Transverse colon (tissue), 4 donors: ENCODE results near the gene PLCB1.

Experiments
- CTCF ChIP-seq, 5 experiments: fragments of 200-600 bp in 3 of 5; fragments of 450-650 bp in 2 of 5; sonication (generic) in 3 of 5; IDR thresholded peaks; 1 replicate in 2 of 5; 2 replicates in 3 of 5; pipeline ENCODE4 v1.5.1; 2016 to 2017; ENCODE audit warnings: antibody characterized with exemption in 5 of 5, inconsistent platforms in 3 of 5, mild to moderate bottlenecking in 2 of 5, moderate library complexity in 1 of 5
- EP300 ChIP-seq: sonication (generic); formaldehyde crosslinking; IDR thresholded peaks from one replicate; pipeline ENCODE4 v1.6.1; 2017; ENCODE audit warnings: antibody characterized with exemption, low read depth
- POLR2A ChIP-seq: fragments of 450-650 bp; IDR thresholded peaks from one replicate; pipeline ENCODE4 v1.6.1; 2016; ENCODE audit warnings: antibody characterized with exemption, mild to moderate bottlenecking, moderate library complexity
- POLR2AphosphoS5 ChIP-seq, 3 donors: sonication (generic); formaldehyde crosslinking; IDR thresholded peaks; one replicate each; pipeline ENCODE4 v1.6.1; 2016; ENCODE audit warnings: antibody characterized with exemption in 3 of 3

- TF ChIP-seq POLR2A (no peak), CTCF (IDR thresholded peaks at IDR 0.05) (no peak), EP300 (no peak), POLR2AphosphoS5 (IDR thresholded peaks at IDR 0.05) (no peak)
Observed at GRCh38 chr20:8210749-8211148, 78.7 kb downstream of the PLCB1 start.
